Choroid plexus epithelial cell (primary cell): Measurements from ENCODE around the gene NAV3.

Source experiments
- DNase-seq: peaks from one replicate; pipeline ENCODE4 v3.0.0-alpha.2; 2010; ENCODE audit warnings: low read depth
- H3K4me3 ChIP-seq: 2 replicates; pipeline ENCODE4 v1.5.1; 2011; ENCODE audit warnings: low read depth, mild to moderate bottlenecking, control low read depth, low read length, moderate library complexity
- CTCF ChIP-seq: conservative IDR thresholded peaks from 2 replicates; pipeline ENCODE4 v1.5.1; 2011; ENCODE audit warnings: low read depth, mild to moderate bottlenecking, control low read depth, inconsistent platforms, low read length, moderate library complexity

Gene NAV3

GRCh38 chr12:78260976-78261375 is 430.3 kb downstream of the NAV3 start:
- TF ChIP-seq CTCF = no peak
- no peak for DNase-seq
- H3K4me3 ChIP-seq = no peak overlapping the region

- no peak for DNase-seq
- no peak overlapping the region for H3K4me3 ChIP-seq
- no peak for TF ChIP-seq CTCF
These were observed 431.2 kb downstream of the NAV3 start for GRCh38 chr12:78261901-78262300.
